ENCODE measurements around the gene LRRC34.
A peak's percentile ranks its signal among the peaks of the same experiment; 100 is the strongest.

LRRC34 gene

DNA sequence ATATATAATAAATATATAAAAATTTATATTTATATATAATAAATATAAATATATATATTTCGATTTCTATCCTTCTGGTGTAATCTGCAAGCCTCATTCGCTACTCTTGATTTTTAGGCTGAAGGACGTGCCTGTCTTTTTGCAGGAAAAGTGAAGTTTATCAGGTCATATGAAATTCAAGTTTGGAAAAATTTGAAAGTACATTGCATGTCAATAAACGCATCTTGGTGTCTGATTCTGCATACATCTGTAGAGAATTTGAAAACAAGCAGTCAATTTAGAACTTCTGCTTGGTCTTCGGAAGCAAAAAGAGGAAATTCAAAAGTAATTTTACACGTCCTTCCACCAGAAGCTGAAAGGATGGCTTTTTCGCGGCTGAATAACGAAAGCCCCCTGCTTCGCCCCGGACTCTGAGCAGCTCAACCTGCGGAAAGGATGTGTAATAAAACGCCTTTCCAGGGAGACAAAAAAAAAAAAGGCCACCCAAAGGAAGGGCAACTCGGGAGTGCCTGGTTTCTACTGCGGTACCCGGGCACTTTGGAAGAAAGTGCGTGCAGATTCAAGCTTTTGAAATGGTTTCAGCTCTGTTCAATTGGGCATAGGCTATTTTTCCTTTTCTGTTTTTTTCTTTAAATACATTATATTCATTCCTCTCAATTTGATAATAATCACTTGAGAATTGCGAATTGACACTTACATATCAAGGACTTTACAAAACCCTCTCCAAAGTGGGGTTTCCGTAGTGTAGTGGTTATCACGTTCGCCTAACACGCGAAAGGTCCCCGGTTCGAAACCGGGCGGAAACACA is 41.0 kb downstream of the LRRC34 start:
- peak; percentile 56 to 73 for DNase-seq (ENCODE audit: low read depth in 1 of 2, low spot score in 1 of 2)
- H3K27ac ChIP-seq (replicated peaks): peak overlapping the region; percentile 91
- no peaks in the 10 kb centered on the region for H3K27me3 ChIP-seq (ENCODE audit: insufficient read depth, poor library complexity, severe bottlenecking)
- no peak; the same call in 1 of the 2 replicates for TF ChIP-seq SPI1 (IDR thresholded peaks at IDR 0.05; ENCODE audit: borderline replicate concordance, low read depth)
- peak; percentile 45; the same call in 1 of the 2 replicates for TF ChIP-seq GABPA (IDR thresholded peaks at IDR 0.05; ENCODE audit: low read depth)
- TF ChIP-seq POLR2AphosphoS5 (IDR thresholded peaks at IDR 0.05; ENCODE audit: low read depth): 0 out of 2 replicates have a peak, but pooled peaks have one; percentile 14
- TF ChIP-seq, protein P1, sequence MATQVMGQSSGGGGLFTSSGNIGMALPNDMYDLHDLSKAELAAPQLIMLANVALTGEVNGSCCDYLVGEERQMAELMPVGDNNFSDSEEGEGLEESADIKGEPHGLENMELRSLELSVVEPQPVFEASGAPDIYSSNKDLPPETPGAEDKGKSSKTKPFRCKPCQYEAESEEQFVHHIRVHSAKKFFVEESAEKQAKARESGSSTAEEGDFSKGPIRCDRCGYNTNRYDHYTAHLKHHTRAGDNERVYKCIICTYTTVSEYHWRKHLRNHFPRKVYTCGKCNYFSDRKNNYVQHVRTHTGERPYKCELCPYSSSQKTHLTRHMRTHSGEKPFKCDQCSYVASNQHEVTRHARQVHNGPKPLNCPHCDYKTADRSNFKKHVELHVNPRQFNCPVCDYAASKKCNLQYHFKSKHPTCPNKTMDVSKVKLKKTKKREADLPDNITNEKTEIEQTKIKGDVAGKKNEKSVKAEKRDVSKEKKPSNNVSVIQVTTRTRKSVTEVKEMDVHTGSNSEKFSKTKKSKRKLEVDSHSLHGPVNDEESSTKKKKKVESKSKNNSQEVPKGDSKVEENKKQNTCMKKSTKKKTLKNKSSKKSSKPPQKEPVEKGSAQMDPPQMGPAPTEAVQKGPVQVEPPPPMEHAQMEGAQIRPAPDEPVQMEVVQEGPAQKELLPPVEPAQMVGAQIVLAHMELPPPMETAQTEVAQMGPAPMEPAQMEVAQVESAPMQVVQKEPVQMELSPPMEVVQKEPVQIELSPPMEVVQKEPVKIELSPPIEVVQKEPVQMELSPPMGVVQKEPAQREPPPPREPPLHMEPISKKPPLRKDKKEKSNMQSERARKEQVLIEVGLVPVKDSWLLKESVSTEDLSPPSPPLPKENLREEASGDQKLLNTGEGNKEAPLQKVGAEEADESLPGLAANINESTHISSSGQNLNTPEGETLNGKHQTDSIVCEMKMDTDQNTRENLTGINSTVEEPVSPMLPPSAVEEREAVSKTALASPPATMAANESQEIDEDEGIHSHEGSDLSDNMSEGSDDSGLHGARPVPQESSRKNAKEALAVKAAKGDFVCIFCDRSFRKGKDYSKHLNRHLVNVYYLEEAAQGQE (IDR thresholded peaks at IDR 0.05; ENCODE audit: insufficient replicate concordance, low read depth): no peak
- H3K4me3 ChIP-seq (replicated peaks; ENCODE audit: insufficient read depth, low read length): peak overlapping the region; percentile 73

DNA sequence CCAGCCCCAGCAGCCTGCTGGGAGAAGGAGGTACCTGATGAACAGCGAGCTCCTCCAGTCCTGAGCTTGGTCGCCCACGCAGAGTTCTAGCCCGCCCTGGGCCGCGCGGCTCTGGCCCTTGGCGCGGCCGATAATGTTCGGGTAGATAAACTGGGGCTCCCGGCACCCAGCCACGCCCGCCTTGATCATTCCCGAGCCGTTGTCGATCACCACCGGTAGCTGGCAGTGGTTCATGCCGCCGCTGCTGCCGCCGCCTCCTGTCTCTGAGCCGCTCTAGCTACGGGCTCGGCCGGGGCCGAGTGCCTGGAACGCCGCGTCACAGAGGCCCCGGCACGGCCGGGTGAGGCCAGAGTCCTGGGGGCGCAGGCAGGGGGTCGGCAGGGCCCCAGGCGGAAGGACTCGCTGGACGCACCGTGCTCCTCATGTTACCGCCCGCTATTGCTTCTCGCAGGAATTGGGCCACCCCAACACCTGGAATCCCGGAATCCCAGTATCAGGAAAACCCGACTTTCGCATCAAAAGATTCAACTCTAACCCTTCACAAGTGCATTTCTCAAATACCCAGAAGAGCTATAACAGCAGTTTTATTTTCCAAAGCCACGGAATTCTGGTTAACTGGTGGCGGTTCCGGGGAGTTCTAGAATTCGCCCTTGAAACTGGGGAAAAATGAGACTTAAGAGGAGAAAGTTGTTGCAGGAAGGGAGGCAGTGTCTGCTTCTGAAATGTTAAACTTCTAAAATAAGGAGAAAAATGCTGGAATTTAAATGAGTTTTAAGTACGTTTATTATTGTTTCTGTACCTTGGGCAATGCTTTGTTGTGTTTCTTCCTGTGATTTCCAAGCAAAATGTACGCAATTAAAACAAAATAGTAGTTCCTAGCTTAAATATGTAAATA is 43.2 kb downstream of the LRRC34 start, which contains the start of gene ACTRT3:
ACTRT3 (minus strand) TSS at position 275 of the 895 bp plus-strand sequence; CDS start at position 234, 41 bp downstream.
- H3K27ac ChIP-seq (replicated peaks): peak within 1 kb of the TSS; percentile 68

DNA sequence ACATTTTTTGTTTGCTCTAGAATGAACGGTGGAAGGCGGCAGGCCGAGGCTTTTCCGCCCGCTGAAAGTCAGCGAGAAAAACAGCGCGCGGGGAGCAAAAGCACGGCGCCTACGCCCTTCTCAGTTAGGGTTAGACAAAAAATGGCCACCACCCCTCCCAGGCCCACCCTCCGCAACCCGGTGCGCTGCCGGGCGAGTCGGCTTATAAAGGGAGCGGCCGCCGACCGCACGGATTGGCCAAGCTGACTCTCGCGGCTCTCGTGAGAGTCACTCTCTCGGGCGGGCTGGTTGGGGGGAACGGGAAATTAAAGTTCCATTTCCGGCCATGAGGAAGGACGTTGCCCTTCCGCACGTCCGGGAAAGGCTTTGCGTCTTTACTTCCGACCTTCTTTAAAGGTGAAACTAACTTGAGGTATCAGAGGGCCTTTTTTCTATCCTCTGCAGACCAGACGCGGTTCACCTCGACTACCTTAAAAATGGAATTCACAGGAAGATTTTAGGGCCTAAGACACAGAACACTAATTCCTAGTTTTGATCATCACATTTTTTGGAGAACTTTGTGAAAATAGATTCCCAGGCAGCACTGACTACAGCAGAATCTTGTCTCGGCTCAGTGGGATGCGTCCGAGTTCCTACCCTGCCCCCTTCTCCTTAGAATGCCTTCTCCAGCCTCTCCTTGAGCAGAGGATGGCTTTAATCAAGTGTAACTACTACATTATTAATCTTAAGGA is 47.7 kb downstream of the LRRC34 start, which contains the start of gene TERC:
TERC (minus strand) TSS at position 179 of the 731 bp plus-strand sequence.
- no peaks in the 10 kb centered on the region for H3K27me3 ChIP-seq (ENCODE audit: insufficient read depth, poor library complexity, severe bottlenecking)
- DNase-seq (ENCODE audit: low read depth in 1 of 2, low spot score in 1 of 2): peak; percentile 61 to 89
- peak within 1 kb of the TSS; percentile 89 for H3K27ac ChIP-seq (replicated peaks)
- TF ChIP-seq SPI1 (IDR thresholded peaks at IDR 0.05; ENCODE audit: borderline replicate concordance, low read depth) (peak; percentile 14; the same call in 1 of the 2 replicates), POLR2AphosphoS5 (IDR thresholded peaks at IDR 0.05; ENCODE audit: low read depth) (peak; percentile 77; the same call in 1 of the 2 replicates), GABPA (IDR thresholded peaks at IDR 0.05; ENCODE audit: low read depth) (peak; percentile 77)
- TF ChIP-seq, protein P2, sequence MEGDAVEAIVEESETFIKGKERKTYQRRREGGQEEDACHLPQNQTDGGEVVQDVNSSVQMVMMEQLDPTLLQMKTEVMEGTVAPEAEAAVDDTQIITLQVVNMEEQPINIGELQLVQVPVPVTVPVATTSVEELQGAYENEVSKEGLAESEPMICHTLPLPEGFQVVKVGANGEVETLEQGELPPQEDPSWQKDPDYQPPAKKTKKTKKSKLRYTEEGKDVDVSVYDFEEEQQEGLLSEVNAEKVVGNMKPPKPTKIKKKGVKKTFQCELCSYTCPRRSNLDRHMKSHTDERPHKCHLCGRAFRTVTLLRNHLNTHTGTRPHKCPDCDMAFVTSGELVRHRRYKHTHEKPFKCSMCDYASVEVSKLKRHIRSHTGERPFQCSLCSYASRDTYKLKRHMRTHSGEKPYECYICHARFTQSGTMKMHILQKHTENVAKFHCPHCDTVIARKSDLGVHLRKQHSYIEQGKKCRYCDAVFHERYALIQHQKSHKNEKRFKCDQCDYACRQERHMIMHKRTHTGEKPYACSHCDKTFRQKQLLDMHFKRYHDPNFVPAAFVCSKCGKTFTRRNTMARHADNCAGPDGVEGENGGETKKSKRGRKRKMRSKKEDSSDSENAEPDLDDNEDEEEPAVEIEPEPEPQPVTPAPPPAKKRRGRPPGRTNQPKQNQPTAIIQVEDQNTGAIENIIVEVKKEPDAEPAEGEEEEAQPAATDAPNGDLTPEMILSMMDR (IDR thresholded peaks at IDR 0.05; ENCODE audit: insufficient read depth, low read length): no peak
- TF ChIP-seq, protein P1 (IDR thresholded peaks at IDR 0.05; ENCODE audit: insufficient replicate concordance, low read depth): peak; percentile 9
- H3K4me3 ChIP-seq (replicated peaks; ENCODE audit: insufficient read depth, low read length): peak within 1 kb of the TSS; percentile 55

More for the DNA sequence above, 43.2 kb downstream of the LRRC34 start, which contains the start of gene ACTRT3:
- no peaks in the 10 kb centered on the region for H3K27me3 ChIP-seq (ENCODE audit: insufficient read depth, poor library complexity, severe bottlenecking)
- peak; percentile 67 for TF ChIP-seq POLR2AphosphoS5 (IDR thresholded peaks at IDR 0.05; ENCODE audit: low read depth)
- TF ChIP-seq GABPA (IDR thresholded peaks at IDR 0.05; ENCODE audit: low read depth): peak; percentile 15; the same call in 1 of the 2 replicates
- TF ChIP-seq, protein P2 (IDR thresholded peaks at IDR 0.05; ENCODE audit: insufficient read depth, low read length): no peak
- TF ChIP-seq, protein P1 (IDR thresholded peaks at IDR 0.05; ENCODE audit: insufficient replicate concordance, low read depth): no peak
- no peak for TF ChIP-seq SPI1 (IDR thresholded peaks at IDR 0.05; ENCODE audit: borderline replicate concordance, low read depth)
- peak in 1 of 2 experiments; percentile 76 for DNase-seq (ENCODE audit: low read depth in 1 of 2, low spot score in 1 of 2)
- peak within 1 kb of the TSS; percentile 48 for H3K4me3 ChIP-seq (replicated peaks; ENCODE audit: insufficient read depth, low read length)
